Coronary artery (tissue), 2 donors: ENCODE measurements around the gene SLF2.

Source experiments
- DNase-seq: peaks from one replicate; pipeline ENCODE4 v3.0.0-alpha.2; 2017; ENCODE audit warnings: low spot score
- H3K27ac ChIP-seq, 2 donors: fragments of 200-600 bp; sonication (generic); one replicate each; pipeline ENCODE4 v1.5.1; 2016 to 2019
- H3K4me3 ChIP-seq: fragments of 200-600 bp; sonication (generic); 2 replicates; pipeline ENCODE4 v1.5.1; 2016; ENCODE audit warnings: mild to moderate bottlenecking, moderate library complexity
- CTCF ChIP-seq: fragments of 200-600 bp; sonication (generic); IDR thresholded peaks from one replicate; pipeline ENCODE4 v1.5.1; 2019; ENCODE audit warnings: antibody characterized with exemption

Gene SLF2

GRCh38 chr10:100993986-100994708, 81.4 kb downstream of the SLF2 start:
- H3K27ac ChIP-seq = no peak overlapping the region
- TF ChIP-seq CTCF = peak; percentile 68
- H3K4me3 ChIP-seq = no peak overlapping the region
- no peak for DNase-seq

GRCh38 chr10:100995181-100995580, 82.4 kb downstream of the SLF2 start:
- no peak overlapping the region for H3K4me3 ChIP-seq
- H3K27ac ChIP-seq = no peak overlapping the region
- DNase-seq = no peak
- TF ChIP-seq CTCF = no peak

GRCh38 chr10:100996678-100997359, 84.1 kb downstream of the SLF2 start:
- Histone ChIP-seq H3K27ac (peak overlapping the region; percentile 99 to 100), H3K4me3 (peak overlapping the region; percentile 85)
- no peak for DNase-seq
- TF ChIP-seq CTCF = no peak

- DNase-seq = peak; percentile 92
- Histone ChIP-seq H3K27ac (peak overlapping the region; percentile 99 to 100), H3K4me3 (peak overlapping the region; percentile 85)
- TF ChIP-seq CTCF = peak; percentile 79
Observed at GRCh38 chr10:100997360-100998182, 84.8 kb downstream of the SLF2 start.

- DNase-seq = peak; percentile 91
- Histone ChIP-seq H3K27ac (peak overlapping the region; percentile 99 to 100), H3K4me3 (peak overlapping the region; percentile 85)
- no peak for TF ChIP-seq CTCF
Observed at GRCh38 chr10:100998183-100998990, 85.6 kb downstream of the SLF2 start.

- peak; percentile 98 for TF ChIP-seq CTCF
- Histone ChIP-seq H3K27ac (peak overlapping the region; percentile 99 to 100), H3K4me3 (peak overlapping the region; percentile 85)
- DNase-seq = peak; percentile 89
Observed at GRCh38 chr10:100998991-100999741, 86.4 kb downstream of the SLF2 start.
